Hair follicular keratinocyte (primary cell): Measurements from ENCODE around the gene MAGEB3. TPM values are rescaled to one million over a fixed set of nuclear protein-coding genes. Genes with fewer than 3 reads are reported as not detected.

Source experiments
- total RNA-seq: library from RNA; depleted of rRNA; stranded (reverse); fragments of >200 nt; gene quantifications from 2 replicates; pipeline ENCODE4 v1.2.3, GENCODE V29; 2015

The MAGEB3 gene
- total RNA-seq: not detected in 2 replicates

GRCh38 chrX:30230395-30230794, at the start of gene MAGEB3:
Gene MAGEB3 (plus strand): TSS chrX:30230657. CDS start chrX:30235925, 5,268 bp downstream.

GRCh38 chrX:30215357-30215843, 15.1 kb upstream of the MAGEB3 start, which contains the start of gene MAGEB2:
Gene MAGEB2 (plus strand): TSS chrX:30215563. CDS start chrX:30218581, 3,018 bp downstream.

GRCh38 chrX:30241724-30242415, 11.4 kb downstream of the MAGEB3 start, which contains the start of gene MAGEB4:
Gene MAGEB4 (plus strand): TSS chrX:30242000. CDS start chrX:30242136, 136 bp downstream.

GRCh38 chrX:30246769-30247489, 16.5 kb downstream of the MAGEB3 start, which contains the start of gene MAGEB1:
Gene MAGEB1 (plus strand): TSS chrX:30247146. CDS start chrX:30250494, 3,348 bp downstream.

Other genes starting within 250 kb of the MAGEB3 start
- not detected in 2 replicates for gene MAGEB2, start 15.1 kb upstream of the MAGEB3 start, total RNA-seq
- gene MAGEB4, start 11.3 kb downstream of the MAGEB3 start, total RNA-seq: not detected in 2 replicates
- not detected in 2 replicates for gene MAGEB1, start 16.5 kb downstream of the MAGEB3 start, total RNA-seq
- gene NR0B1, start 78.7 kb downstream of the MAGEB3 start, total RNA-seq: not detected in 2 replicates